ENCODE results near the gene CHTOP.
A peak's percentile ranks its signal among the peaks of the same experiment; 100 is the strongest.

The CHTOP gene

GRCh38 chr1:153616144-153616916 is 17.5 kb upstream of the CHTOP start, which contains the start of gene S100A14:
Gene S100A14, minus strand, starts transcription at chr1:153616325. Its CDS starts 467 bp downstream, at chr1:153615858.
- no peak for TF ChIP-seq CTCF (conservative IDR thresholded peaks at IDR 0.05; ENCODE audit: low read depth, low read length)
- H3K27me3 ChIP-seq (ENCODE audit: insufficient read depth, low read depth) = no peaks in the 10 kb centered on the region
- no peak within 1 kb of the TSS for H2AFZ ChIP-seq (ENCODE audit: low read depth)
- H3K27ac ChIP-seq = no peak within 1 kb of the TSS
- no peaks in the 10 kb centered on the region for H3K36me3 ChIP-seq (ENCODE audit: insufficient read depth)
- H3K9ac ChIP-seq = no peak within 1 kb of the TSS
- no peaks in the 10 kb centered on the region for H4K20me1 ChIP-seq (ENCODE audit: insufficient read depth)
- H3K4me3 ChIP-seq (IDR thresholded peaks at IDR 0.05; ENCODE audit: insufficient read depth, low read depth, low read length) = no peak within 1 kb of the TSS
- H3K4me2 ChIP-seq = no peak within 1 kb of the TSS
- no peaks in the 10 kb centered on the region for H3K79me2 ChIP-seq (ENCODE audit: insufficient read depth, low read depth)
- no peaks in the 10 kb centered on the region for H3K4me1 ChIP-seq (ENCODE audit: low read depth, poor library complexity, severe bottlenecking)

GRCh38 chr1:153616917-153617311 is 17.0 kb upstream of the CHTOP start:
- H3K27ac ChIP-seq = no peak overlapping the region
- no peak overlapping the region for H3K4me2 ChIP-seq
- H3K79me2 ChIP-seq (ENCODE audit: insufficient read depth, low read depth) = no peaks in the 10 kb centered on the region
- no peak overlapping the region for H3K9ac ChIP-seq
- no peaks in the 10 kb centered on the region for H3K27me3 ChIP-seq (ENCODE audit: insufficient read depth, low read depth)
- H4K20me1 ChIP-seq (ENCODE audit: insufficient read depth) = no peaks in the 10 kb centered on the region
- H2AFZ ChIP-seq (ENCODE audit: low read depth) = no peak overlapping the region
- no peaks in the 10 kb centered on the region for H3K4me1 ChIP-seq (ENCODE audit: low read depth, poor library complexity, severe bottlenecking)
- no peaks in the 10 kb centered on the region for H3K36me3 ChIP-seq (ENCODE audit: insufficient read depth)
- H3K4me3 ChIP-seq (IDR thresholded peaks at IDR 0.05; ENCODE audit: insufficient read depth, low read depth, low read length) = no peak overlapping the region
- 0 out of 2 replicates have a peak, but pooled peaks have one; percentile 4 for TF ChIP-seq CTCF (conservative IDR thresholded peaks at IDR 0.05; ENCODE audit: low read depth, low read length)

- Histone ChIP-seq H3K4me3 (IDR thresholded peaks at IDR 0.05; ENCODE audit: insufficient read depth, low read depth, low read length) (no peak overlapping the region), H3K27me3 (ENCODE audit: insufficient read depth, low read depth) (no peaks in the 10 kb centered on the region), H3K9ac (no peak overlapping the region), H3K36me3 (ENCODE audit: insufficient read depth) (no peaks in the 10 kb centered on the region), H3K27ac (no peak overlapping the region), H3K79me2 (ENCODE audit: insufficient read depth, low read depth) (no peaks in the 10 kb centered on the region), H2AFZ (ENCODE audit: low read depth) (0 out of 2 replicates have a peak overlapping the region, but pooled peaks have one; percentile 2), H4K20me1 (ENCODE audit: insufficient read depth) (no peaks in the 10 kb centered on the region), H3K4me1 (ENCODE audit: low read depth, poor library complexity, severe bottlenecking) (no peaks in the 10 kb centered on the region), H3K4me2 (no peak overlapping the region)
- TF ChIP-seq CTCF (conservative IDR thresholded peaks at IDR 0.05; ENCODE audit: low read depth, low read length) = 0 out of 2 replicates have a peak, but pooled peaks have one; percentile 21
Observed at GRCh38 chr1:153617663-153618062, 16.2 kb upstream of the CHTOP start.

GRCh38 chr1:153619171-153619570 is 14.7 kb upstream of the CHTOP start:
- Histone ChIP-seq H3K4me1 (ENCODE audit: low read depth, poor library complexity, severe bottlenecking) (no peaks in the 10 kb centered on the region), H3K79me2 (ENCODE audit: insufficient read depth, low read depth) (no peaks in the 10 kb centered on the region), H3K36me3 (ENCODE audit: insufficient read depth) (no peaks in the 10 kb centered on the region)

More at GRCh38 chr1:153619171-153619570, 14.7 kb upstream of the CHTOP start:
- H3K9ac ChIP-seq = no peak overlapping the region
- H3K27me3 ChIP-seq (ENCODE audit: insufficient read depth, low read depth) = no peaks in the 10 kb centered on the region
- H4K20me1 ChIP-seq (ENCODE audit: insufficient read depth) = no peaks in the 10 kb centered on the region
- H3K4me2 ChIP-seq = no peak overlapping the region
- no peak overlapping the region for H2AFZ ChIP-seq (ENCODE audit: low read depth)
- no peak overlapping the region for H3K4me3 ChIP-seq (IDR thresholded peaks at IDR 0.05; ENCODE audit: insufficient read depth, low read depth, low read length)
- no peak overlapping the region for H3K27ac ChIP-seq
- TF ChIP-seq CTCF (conservative IDR thresholded peaks at IDR 0.05; ENCODE audit: low read depth, low read length) = no peak

All from KMS-11 (cell line).